HL-60 (cell line): ENCODE results near the gene GPER1.

Source experiments
- CTCF ChIP-seq: IDR thresholded peaks from one replicate; pipeline ENCODE4 v1.5.1; 2011; ENCODE audit warnings: low read length, control low read depth, inconsistent platforms; ENCODE audit not compliant: insufficient read depth
- GABPA ChIP-seq: IDR thresholded peaks from 2 replicates; pipeline ENCODE4 v1.6.1; 2012; ENCODE audit warnings: low read depth
- POLR2AphosphoS5 ChIP-seq: IDR thresholded peaks from 2 replicates; pipeline ENCODE4 v1.6.1; 2012; ENCODE audit warnings: low read depth
- REST ChIP-seq: IDR thresholded peaks from 2 replicates; pipeline ENCODE4 v1.6.1; 2012; ENCODE audit warnings: low read depth; ENCODE audit not compliant: insufficient replicate concordance
- SPI1 ChIP-seq: IDR thresholded peaks from 2 replicates; pipeline ENCODE4 v1.6.1; 2012; ENCODE audit warnings: low read depth, mild to moderate bottlenecking, borderline replicate concordance

- TF ChIP-seq CTCF (no peak), POLR2AphosphoS5 (no peak), REST (no peak), GABPA (no peak), SPI1 (no peak)
These were observed 14.6 kb upstream of the GPER1 start for GRCh38 chr7:1073142-1073977.
